ENCODE data around the gene TMEM141. TPM values are rescaled to one million over a fixed set of nuclear protein-coding genes. Genes with fewer than 3 reads are reported as not detected.
"Not testable (repeated sequence)": the region's sequence is repeated elsewhere in the genome, so short reads cannot be mapped to it uniquely, and the experiment has no call there.

The TMEM141 gene
- total RNA-seq, 1 donor from 2014 or later: 228 TPM

DNA sequence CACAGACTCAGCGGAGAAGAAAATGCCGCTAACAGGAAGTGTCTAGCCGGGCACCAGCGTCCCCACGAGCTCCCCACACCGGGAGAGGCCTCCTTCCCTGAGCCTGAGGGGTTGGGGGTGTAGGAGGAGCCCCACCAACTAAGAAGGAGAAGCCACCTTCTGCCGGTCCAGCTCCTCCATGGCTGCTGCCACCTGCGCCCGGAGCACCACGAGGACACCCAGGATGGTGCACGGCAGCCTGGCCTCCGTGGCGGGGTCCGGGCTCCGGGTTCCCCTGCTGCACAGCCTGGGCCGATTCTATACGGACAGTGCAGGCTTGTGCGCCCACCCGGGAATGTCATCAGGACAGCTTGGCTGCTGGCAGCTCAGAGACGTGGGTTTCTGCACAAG, 33.4 kb upstream of the TMEM141 start:
- no peak for FAIRE-seq
- no peaks in the 10 kb centered on the region for H3K27me3 ChIP-seq (ENCODE audit: control insufficient read depth, insufficient read depth, low read length)
- TF ChIP-seq, protein P1, sequence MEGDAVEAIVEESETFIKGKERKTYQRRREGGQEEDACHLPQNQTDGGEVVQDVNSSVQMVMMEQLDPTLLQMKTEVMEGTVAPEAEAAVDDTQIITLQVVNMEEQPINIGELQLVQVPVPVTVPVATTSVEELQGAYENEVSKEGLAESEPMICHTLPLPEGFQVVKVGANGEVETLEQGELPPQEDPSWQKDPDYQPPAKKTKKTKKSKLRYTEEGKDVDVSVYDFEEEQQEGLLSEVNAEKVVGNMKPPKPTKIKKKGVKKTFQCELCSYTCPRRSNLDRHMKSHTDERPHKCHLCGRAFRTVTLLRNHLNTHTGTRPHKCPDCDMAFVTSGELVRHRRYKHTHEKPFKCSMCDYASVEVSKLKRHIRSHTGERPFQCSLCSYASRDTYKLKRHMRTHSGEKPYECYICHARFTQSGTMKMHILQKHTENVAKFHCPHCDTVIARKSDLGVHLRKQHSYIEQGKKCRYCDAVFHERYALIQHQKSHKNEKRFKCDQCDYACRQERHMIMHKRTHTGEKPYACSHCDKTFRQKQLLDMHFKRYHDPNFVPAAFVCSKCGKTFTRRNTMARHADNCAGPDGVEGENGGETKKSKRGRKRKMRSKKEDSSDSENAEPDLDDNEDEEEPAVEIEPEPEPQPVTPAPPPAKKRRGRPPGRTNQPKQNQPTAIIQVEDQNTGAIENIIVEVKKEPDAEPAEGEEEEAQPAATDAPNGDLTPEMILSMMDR (IDR thresholded peaks at IDR 0.05; ENCODE audit: insufficient read depth, low read length, severe bottlenecking): no peak

GRCh38 chr9:136759001-136759400, 32.1 kb upstream of the TMEM141 start:
- Histone ChIP-seq H3K36me3 (ENCODE audit: control insufficient read depth, insufficient read depth, low read length) (no peaks in the 10 kb centered on the region), H3K4me3 (ENCODE audit: low read depth, low read length) (no peak overlapping the region), H3K27me3 (ENCODE audit: control insufficient read depth, insufficient read depth, low read length) (peaks cover 1% of the 10 kb centered on the region)
- TF ChIP-seq, protein P1 (IDR thresholded peaks at IDR 0.05; ENCODE audit: insufficient read depth, low read length, severe bottlenecking): no peak
- FAIRE-seq: no peak
- no peak for DNase-seq (ENCODE audit: low read depth)

More for the DNA sequence above, 33.4 kb upstream of the TMEM141 start:
- DNase-seq (ENCODE audit: low read depth): no peak
- Histone ChIP-seq H3K36me3 (ENCODE audit: control insufficient read depth, insufficient read depth, low read length) (no peaks in the 10 kb centered on the region), H3K4me3 (ENCODE audit: low read depth, low read length) (no peak overlapping the region)

DNA sequence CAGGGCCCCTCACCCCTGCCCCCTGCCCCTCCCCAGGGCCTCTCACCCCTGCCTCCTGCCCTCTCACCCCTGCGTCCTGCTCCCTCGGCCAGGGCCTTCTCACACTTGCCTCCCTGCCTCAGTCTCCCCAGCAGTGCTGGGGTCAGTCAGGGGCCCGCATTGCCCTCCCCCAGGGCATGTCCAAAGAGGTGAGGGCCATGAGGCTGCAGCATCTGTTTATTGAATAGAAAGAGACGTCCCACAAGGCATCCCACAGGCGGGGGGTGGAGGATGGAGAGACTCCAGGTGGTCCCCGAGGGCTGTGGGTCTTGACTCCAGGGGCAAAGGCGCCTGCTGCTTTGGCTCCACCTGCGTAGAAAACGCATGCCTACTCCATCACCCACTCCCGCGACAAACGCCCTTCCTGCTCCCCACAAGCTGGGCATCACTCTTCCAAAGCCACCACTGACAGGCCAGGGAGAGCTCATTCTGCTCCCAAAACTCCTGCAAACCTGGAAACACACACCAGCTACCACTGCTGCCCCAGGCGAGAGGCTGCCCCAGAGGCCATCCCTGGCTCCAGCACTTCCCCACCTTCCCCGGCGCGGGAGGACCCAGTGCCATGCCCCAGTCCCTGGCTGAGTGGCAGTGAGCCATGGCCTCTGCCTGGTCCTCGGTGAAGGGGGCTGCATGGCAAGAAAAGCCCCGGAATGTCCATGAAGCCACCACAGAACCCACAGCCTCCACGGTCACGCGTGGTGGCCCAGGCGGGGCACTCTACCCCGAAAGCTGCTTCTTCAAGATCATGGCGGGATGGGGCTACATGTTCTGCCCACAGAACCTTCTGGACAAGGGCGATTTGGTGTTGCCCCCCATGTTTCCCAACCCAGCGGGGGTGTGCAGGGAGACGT, 31.5 kb upstream of the TMEM141 start:
- Histone ChIP-seq H3K36me3 (ENCODE audit: control insufficient read depth, insufficient read depth, low read length) (no peaks in the 10 kb centered on the region), H3K4me3 (ENCODE audit: low read depth, low read length) (no peak overlapping the region), H3K27me3 (ENCODE audit: control insufficient read depth, insufficient read depth, low read length) (peaks cover 3% of the 10 kb centered on the region)
- no peak for DNase-seq (ENCODE audit: low read depth)
- no peak for FAIRE-seq
- TF ChIP-seq, protein P1 (IDR thresholded peaks at IDR 0.05; ENCODE audit: insufficient read depth, low read length, severe bottlenecking): no peak

DNA sequence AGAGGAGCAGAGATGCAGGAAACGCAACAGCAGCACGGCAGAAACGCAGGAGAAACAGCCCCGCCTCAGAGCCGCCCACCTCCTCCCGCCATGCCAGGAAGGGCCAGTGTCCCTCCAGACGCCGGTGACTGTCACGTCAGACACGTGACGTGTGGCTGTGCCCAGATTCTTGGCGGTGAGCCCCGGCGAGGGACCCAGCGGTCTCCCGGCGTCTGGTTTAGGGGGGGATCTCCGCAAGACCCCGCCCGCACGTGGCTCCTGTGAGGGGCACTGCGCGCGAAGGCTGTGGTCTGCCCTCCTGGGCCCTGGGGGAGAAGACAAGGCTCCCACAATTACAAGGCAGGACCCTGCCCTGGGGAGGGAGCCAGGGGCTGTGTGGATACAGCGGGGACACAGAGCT, 30.7 kb upstream of the TMEM141 start:
- FAIRE-seq (no peak), DNase-seq (ENCODE audit: low read depth) (no peak)
- H3K36me3 ChIP-seq (ENCODE audit: control insufficient read depth, insufficient read depth, low read length): no peaks in the 10 kb centered on the region
- H3K4me3 ChIP-seq (ENCODE audit: low read depth, low read length): no peak overlapping the region
- H3K27me3 ChIP-seq (ENCODE audit: control insufficient read depth, insufficient read depth, low read length): peaks cover 3% of the 10 kb centered on the region
- TF ChIP-seq, protein P1 (IDR thresholded peaks at IDR 0.05; ENCODE audit: insufficient read depth, low read length, severe bottlenecking): no peak

- TF ChIP-seq, protein P1 (IDR thresholded peaks at IDR 0.05; ENCODE audit: insufficient read depth, low read length, severe bottlenecking): peak; percentile 67
- H3K27me3 ChIP-seq (ENCODE audit: control insufficient read depth, insufficient read depth, low read length); H3K36me3 ChIP-seq (ENCODE audit: control insufficient read depth, insufficient read depth, low read length); FAIRE-seq; H3K4me3 ChIP-seq (ENCODE audit: low read depth, low read length): not testable (repeated sequence)
- DNase-seq (ENCODE audit: low read depth): peak; percentile 52
Observed at GRCh38 chr9:136760834-136761544, 30.2 kb upstream of the TMEM141 start.

Measured in bronchial epithelial cell (primary cell).